Adrenal gland (tissue), 5 donors: ENCODE measurements around the gene CASP14.

Source experiments
- POLR2A ChIP-seq, 2 donors: fragments of 450-650 bp; IDR thresholded peaks; one replicate each; pipeline ENCODE4 v1.6.1; 2017; ENCODE audit warnings: antibody characterized with exemption in 2 of 2, mild to moderate bottlenecking in 2 of 2, moderate library complexity in 1 of 2
- TF ChIP-seq, protein P1 (sequence below), 6 experiments: fragments of 450-650 bp in 4 of 6; fragments of 200-600 bp in 2 of 6; sonication (generic) in 1 of 6; IDR thresholded peaks; 1 replicate in 5 of 6; 2 replicates in 1 of 6; pipeline versions ENCODE4 v1.5.1 to v1.8.0; 2016 to 2021; ENCODE audit warnings: antibody characterized with exemption in 6 of 6, mild to moderate bottlenecking in 2 of 6, moderate library complexity in 1 of 6
- donor health status: DM: no; HTN: no; CAD: no.

GRCh38 chr19:15104411-15104810, 55.1 kb downstream of the CASP14 start:
- TF ChIP-seq, protein P1, sequence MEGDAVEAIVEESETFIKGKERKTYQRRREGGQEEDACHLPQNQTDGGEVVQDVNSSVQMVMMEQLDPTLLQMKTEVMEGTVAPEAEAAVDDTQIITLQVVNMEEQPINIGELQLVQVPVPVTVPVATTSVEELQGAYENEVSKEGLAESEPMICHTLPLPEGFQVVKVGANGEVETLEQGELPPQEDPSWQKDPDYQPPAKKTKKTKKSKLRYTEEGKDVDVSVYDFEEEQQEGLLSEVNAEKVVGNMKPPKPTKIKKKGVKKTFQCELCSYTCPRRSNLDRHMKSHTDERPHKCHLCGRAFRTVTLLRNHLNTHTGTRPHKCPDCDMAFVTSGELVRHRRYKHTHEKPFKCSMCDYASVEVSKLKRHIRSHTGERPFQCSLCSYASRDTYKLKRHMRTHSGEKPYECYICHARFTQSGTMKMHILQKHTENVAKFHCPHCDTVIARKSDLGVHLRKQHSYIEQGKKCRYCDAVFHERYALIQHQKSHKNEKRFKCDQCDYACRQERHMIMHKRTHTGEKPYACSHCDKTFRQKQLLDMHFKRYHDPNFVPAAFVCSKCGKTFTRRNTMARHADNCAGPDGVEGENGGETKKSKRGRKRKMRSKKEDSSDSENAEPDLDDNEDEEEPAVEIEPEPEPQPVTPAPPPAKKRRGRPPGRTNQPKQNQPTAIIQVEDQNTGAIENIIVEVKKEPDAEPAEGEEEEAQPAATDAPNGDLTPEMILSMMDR (IDR thresholded peaks at IDR 0.05): no peak
- no peak for TF ChIP-seq POLR2A (IDR thresholded peaks at IDR 0.05)
